ENCODE results near the gene ULK3.

ULK3 gene

DNA sequence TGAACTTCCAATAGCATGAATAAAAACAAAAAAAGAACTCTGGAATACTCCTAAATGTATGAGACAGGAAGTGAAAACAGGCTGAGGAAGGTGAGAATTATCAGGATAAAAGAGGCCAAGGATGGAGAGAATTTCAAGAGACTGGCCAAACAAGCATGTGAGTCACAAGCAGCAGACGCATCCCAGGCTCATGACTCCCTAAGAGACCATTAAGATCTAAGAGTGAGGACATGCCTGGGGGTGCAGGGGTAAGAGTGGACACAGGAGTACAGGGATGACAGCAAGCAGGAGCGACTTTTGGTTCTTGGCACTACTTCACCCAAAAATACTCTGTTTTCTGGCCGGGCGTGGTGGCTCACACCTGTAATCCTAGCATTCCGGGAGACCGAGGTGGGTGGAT, 23.1 kb upstream of the ULK3 start:
- no peak for DNase-seq

DNA sequence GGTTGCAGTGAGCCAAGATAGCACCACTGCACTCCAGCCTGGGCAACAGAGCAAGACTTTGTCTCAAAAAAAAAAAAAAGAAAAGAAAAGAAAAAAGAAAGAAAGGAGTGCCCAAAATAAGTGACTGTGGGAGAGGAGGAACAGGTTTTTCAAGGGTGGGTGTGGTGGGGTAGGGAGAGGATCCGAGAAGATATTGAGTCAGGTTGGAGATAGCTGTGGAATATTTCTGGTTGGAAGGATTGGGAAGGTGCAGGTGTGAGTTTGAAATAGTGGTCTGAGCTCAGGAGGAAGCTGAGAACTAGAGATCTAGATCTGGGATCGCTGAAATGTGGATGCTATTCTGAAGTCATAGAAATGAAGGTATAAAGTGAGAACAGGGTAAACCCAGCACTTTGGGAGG, 22.4 kb upstream of the ULK3 start:
- DNase-seq = no peak

DNA sequence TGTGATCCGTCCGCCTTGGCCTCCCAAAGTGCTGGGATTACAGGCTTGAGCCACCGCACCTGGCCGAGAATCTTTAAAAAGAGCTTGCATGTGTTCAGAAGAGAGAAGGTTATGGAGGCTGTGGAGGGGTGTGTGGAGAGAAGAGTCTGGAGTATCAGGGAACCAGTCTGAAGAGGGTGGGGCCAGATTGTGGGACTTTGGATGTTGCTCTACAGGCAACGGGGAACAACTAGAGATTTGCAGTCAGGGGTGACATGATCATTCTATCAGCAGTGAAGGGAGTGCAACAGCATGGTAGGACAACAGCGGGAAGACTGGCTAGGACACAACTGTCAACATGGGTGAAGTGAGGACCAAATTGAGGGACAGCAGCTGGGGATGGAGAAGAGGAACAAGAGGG, 21.3 kb upstream of the ULK3 start:
- DNase-seq = no peak

DNA sequence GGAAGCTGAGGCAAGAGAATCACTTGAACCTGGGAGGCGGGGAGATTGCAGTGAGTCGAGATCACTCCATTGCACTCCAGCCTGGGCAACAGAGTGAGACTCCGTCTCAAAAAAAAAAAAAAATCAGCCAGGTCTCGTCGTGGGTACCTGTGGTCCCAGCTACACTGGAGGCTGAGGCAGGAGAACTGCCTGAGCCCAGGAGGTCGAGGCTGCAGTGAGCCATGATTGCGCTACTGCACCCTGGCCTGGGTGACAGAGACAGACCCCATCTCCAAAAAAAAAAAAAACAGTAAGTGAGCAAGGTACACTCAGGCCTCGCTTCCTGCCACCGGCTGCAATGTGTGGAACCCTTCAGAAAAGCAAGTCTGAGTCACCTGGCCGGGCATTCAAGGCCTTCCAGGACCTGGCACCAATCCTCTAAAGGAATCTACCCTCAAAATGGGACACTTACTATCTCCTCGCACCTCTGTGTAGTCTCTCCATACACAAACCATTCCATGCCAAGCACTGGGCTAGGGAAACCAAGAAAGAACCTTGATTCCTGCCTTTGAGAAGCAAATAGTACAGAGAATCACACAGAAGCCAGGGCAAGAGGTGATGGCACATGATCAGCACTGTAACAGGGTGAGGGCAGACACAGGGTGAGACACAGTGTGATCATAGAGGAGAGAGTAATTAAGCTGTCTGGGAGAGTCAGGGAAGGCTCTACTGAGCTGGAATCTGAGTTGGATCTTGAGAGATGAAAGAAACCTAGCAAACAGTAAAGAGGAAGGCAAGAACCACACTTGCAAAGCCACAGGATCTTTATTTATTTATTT, 20.5 kb upstream of the ULK3 start:
- DNase-seq = no peak

DNA sequence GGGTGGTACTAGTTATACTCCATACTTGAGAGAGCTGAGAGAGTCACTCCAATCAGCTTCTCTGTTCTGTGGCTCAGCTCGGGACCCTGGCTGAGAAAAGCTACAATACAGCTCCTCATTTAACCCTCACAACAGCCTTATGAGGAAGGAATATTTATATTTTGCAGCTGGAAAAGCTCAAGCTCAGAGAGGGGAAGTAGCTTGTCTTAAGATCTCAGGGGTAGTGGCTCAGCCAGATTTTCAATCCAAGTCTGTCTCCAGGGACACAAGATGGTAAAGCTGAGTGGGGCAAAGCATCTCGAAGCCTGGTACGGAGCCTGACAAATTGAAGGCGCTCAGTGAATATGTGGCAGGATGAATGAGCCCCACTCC, 15.4 kb upstream of the ULK3 start:
- no peak for DNase-seq

DNA sequence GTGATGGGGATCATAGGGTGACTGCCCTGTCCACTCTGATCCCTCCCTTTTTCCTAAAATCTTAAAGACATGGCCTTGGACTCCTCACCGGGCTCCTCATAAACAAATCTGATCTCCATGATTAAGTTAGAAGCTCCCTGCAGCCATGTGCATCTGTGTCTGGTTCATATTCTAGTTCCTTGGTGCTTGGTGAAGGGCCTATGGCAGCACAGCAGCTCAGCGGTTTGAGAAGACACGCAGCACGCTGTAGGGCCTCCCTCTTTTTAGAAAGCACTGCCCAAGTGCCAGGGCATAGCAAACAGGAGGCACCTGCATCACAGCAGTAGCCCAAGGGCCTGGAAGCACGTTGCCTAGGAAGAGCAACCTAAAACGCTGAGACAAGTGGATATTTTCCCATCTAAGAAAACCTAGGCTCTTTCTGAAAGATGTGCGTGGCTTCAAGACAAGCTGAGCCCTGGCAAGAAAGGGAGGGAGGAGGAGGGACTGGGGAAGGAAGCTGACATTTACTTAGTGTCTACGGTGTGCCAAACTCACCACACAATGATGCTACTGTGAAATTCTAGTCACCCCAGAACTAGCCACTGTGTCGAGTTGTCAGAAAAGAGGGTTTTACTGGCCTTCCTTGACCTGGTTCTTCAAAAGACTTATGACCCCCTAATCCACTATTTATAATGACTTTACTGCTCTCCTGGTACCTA, 14.9 kb upstream of the ULK3 start:
- no peak for DNase-seq

DNA sequence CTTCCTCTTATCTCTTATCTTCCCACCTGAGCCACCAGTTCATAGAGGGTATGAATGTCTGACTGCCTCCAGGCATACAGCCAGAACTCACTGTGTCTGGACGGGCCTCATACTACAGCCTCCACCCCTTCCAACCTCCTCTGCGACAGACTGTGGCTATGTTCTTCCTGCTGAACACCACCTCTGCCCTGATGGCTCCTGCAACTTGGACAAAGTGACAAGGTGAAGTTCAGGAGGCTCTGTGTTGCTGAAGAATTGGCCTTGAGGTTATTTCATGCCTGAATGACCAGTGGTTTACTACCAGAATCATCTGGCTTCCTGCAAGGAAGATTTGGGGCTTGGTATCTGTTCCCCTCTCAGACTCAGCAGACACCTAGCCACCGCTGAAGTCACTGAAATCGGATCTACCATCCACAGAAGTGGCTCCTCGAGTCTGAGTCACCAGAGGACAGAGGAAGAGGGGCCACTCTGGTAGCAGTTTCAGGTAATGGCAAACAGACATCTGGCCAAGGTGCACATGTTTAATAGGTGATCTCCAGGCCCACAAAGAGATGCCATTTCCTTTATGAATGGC, 14.2 kb upstream of the ULK3 start:
- no peak for DNase-seq

DNA sequence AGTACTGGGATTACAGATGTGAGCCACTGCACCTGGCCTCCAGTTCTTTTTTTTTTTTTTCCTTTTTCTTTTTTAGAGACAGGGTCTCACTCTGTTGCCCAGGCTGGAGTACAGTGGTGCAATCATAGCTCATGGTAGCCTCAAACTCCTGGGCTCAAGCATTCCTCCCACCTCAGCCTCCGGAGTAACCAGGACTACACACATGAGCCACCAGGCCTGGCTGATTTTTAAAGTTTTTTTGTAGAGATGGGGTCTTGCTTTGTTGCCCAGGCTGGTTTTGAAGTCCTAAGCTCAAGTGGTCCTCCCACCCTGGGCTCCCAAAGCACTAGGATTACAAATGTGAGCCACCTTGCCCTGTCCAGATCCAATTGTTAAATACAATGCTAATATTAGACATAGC, 13.6 kb upstream of the ULK3 start:
- DNase-seq = no peak

DNA sequence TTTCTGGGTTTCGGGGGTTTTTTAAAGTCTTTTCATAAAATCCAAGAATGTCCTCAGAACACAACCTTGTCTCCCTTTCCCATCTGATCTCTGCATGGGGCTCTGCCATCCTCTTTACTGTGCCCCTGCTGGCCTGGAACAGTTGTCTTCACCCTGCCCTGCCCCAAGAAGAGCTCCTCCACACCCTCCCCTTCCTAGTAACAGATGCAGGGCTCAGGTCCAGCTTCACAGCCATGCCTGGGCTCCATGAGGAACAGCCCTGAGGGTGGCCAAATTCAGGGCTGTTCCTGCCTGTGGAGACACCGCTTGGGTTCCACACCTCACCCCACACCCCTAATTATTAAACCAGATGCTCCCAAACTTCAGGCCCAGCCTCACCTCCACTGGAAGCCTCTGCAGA, 12.9 kb upstream of the ULK3 start:
- no peak for DNase-seq

DNA sequence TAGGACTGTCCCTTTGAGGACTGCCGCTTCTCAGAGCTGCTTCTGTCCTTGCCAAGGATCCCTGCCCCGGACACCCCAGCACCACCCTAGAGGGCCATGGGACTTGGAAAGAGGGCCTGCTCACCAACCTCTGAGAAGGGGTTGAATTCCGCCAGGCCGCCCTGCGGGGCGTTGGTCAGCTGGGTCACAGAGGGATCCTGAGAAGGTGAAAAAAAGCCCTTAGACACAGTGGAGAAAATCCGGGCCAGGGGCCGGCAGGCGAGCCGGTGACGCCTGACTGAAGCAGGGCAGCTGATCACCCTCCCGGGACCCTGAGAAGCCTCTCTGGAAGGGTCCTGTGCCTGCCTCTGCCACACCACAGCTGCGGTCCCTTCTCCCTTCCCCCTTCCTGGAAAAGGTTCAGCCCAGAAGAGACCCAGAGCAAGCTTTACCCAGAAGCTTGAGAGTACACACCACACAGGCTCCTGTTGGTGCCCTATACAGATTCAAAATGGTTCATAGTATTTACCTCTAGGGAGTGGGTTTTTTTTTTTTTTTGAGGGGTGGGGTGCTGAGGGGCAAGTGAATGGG, 11.6 kb upstream of the ULK3 start:
- no peak for DNase-seq

DNA sequence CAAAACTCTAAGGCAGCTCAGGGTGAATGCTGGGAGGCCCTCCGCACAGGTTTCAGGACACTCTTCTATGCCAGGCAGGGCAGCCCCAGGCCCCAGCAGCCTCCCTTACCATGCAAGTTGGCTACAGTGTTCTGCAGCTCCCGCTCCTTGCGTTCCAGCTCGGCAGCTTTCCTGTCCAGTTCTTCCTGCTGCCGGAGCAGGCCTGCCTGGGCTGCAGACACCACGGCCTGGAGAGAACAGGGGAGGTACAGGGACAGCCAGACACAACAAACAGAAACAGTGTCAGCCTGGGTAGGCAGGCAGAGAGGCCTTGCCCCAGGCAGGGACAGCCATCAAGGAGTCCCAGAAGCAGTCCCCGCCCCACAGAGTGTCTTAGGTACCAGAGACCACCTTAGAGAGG, 9.0 kb upstream of the ULK3 start:
- no peak for DNase-seq

DNA sequence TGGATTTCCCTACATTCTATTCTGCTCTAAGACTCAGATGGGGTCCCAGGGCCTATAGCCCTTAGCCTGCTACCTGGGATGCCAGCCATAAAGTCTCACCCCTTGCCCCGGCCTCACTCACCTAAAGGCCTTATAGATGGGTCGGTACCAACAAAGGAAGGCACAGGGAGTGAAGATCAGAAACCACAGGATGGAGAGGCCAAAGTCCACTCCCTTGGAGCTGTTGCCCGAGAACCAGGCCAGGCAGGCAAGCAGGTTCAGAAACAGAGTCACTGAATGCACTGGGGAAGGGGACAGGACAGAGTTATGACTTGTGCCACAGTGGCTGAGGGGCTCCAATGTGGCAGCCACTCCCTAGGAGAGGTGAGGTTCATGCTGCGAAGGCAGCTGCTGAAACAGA, 7.4 kb upstream of the ULK3 start:
- no peak for DNase-seq

DNA sequence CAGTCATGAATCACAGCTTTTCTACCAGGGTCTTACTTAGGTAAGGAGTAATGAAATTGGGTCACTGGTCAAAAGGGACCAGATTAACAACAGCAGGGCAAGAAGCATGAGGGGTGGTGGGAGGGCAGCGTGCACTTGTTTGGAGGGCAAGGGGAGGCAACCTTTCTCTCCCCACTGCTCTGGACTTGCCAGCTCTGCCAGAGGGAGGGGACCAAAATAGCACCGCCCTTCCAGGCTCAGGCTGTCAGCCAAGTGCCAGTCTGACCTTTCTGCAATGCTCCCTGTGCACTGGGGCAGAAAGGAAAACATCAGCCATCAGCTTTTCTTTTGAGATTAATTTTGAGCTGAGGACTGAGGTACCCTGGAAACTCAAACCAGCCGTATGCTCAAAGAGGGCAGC, 4.5 kb upstream of the ULK3 start:
- DNase-seq = no peak

DNA sequence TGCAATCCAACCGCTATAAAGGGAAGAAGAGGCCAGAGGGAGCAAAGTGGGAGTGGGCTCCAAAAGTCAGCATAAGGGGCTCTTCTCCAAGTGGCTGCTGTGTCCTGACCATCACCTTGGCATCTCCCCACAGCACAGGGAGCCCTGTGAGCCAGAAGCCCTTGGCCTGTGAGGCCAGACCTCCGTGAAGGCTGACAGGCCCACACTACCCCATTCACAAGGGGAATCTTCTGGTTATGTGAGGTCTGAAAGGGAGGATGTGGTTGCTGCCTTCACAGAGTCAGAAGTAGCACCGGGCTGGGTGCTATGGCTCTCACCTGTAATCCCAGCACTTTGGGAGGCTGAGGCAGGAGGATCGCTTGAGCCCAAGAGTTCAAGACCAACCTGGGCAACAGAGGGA, 2.6 kb upstream of the ULK3 start:
- no peak for DNase-seq

DNA sequence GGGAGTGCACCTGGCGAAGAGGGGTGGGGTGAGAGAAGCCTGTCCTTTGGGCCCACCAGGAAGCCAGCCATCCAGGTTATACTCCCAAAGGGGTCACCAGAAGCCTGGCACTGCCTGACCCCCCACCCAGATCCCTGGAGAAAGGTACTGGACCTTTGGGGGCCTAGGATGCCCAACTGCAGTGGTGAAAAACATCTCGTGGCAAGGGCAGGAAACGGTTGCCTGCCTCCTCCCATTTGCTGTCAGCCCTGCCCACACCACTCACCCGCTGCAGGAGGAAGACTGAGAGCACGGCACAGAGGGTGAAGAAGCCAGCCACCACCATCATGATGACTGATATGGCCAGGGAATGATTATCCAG, 2.2 kb upstream of the ULK3 start:
- DNase-seq = peak; percentile 53

DNA sequence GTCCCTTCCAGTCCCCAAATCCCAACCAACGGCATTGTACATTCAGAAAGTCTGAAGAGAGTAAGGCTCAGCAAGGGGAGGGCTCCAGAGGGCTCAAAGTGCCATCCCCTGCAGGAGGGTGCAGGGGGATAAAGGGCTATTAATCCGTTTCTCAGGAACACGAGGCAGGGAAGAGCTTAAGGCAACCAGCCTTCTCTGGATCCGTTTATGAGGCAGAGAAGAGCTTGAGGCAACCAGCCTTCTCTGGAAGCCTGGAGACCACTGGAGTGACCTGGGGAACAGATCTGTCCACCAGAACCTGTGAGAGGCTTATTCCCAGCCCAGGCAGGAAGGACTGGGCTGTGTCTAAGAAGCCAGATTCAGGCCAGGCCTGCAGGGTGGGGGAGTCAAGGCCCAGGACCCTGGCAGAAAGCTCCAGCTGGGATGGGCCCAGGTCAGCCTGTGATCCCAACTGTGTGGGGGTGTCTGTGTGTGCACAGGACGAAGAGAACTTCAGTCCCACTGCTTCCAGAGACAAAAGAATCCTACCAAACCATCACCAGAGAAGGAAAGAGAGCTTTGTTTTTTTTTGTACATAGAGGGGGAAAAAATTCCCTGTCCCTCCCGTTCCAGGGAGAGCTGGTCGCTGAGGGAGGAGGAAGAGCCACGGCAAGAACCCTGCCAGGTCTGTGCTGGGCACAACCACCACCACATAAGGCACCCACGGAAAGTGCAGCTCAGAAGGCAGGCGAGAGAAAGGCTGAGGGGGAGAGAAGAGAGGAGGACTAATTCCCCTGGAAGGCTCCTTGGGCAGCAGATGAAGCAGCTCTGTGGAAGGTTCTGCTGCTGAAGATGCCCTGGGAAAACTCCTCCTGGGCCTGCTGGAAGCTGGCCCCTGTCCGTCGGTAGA, 1.6 kb upstream of the ULK3 start:
- no peak for DNase-seq

DNA sequence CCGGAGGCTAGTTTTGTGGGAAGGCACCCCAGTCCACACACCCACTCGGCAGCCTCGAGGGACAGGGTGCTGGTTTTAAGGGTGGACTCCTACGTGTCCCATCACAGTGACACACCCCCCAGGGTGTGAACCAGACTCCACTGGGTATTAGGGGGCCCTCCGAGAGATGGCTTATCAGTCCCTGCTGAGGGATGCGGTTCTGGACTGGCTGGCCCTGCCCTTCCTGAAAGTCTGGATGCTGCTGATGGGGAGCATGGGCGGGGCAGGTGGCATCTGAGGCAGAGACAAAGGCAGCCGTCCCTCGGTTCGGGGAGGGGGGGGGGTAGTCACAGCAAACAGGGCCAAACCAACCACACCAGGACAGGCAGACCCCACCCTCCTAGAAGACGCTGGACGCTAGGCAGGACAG, 939 bp upstream of the ULK3 start:
- no peak for DNase-seq

DNA sequence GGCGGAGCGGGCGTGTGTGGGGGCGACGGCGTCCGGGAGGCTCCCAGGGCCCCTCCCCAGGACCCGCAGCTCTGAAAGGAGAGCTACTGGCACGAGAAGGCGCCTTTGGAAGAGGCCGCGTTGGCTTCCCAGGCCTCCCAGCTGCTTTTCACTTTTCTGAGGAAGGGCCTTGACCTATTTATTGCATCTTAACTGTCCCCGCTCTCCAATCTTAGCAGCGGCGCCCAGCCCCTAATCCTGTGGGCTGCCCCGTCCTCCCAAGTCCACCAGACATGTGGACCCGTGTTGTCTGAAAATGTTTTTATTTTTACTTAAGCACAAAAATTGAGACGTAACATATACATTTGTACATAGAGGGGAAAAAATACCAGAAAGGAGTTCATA, 481 bp upstream of the ULK3 start:
- no peak for DNase-seq

DNA sequence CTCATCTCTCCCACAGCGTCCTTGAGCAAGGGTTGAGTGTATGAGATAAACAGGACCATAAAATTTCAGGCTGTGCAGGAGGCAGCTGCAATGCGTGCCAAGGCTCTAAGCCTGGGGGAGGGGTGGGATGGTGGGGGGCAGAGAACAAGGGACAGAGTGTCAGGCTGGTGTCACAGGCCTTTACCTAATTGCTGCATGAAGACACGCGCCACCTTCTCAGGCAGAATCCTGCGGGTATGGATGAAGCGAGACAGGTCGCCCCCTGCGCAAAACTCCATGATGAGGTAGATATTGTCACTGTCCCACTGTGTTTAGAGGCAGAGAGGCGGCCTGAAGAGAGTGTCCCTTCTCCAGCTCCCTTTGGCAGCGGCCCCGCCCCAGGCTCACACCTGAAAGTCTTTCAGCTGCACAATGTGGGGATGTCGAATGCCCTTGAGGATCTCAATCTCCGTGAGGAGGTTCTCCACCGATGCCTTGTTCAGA, 1.0 kb downstream of the ULK3 start:
- no peak for DNase-seq

DNA sequence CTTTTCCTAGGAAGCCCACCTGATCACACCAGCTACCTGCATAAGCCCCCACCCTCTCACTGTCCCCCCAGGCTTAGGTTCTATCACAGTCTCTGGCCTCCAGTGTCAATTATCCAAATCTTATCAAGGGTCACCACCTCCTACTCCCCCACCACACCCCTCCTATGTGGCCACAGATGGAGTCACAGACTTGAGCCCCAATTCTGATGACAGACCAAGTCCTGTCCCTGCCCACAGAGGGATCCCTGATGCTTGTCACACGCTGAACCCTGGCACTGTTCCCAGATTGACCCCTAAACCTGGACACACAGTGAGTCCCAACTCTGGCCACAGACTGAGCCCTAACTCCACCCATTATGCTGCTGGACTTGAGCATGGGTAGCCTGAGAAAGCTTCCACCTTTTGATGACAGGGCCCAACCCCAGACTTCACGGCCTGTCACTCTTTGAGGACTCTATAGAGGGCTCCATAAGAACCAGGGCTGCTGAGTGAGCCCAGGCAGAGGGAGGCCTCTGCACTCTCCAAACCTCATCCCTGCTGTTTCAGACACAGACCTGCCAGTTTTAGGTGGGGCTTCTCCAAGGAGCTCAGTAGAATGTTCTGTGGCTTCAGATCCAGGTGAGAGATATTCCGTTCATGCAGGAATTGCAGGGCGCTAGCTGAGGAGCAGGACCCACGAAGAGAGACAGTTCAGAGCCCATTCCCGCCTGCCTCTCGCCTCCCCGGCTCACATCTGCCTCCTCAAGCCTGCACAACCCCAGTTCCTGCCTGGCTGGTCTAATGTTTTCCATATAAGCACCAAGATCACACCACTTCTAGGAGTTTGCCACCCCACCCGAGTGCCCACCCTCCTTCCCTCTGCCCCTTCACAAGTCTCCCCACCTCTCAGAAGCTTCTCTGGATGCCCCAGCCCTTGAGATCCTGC, 1.8 kb downstream of the ULK3 start:
- DNase-seq = no peak

DNA sequence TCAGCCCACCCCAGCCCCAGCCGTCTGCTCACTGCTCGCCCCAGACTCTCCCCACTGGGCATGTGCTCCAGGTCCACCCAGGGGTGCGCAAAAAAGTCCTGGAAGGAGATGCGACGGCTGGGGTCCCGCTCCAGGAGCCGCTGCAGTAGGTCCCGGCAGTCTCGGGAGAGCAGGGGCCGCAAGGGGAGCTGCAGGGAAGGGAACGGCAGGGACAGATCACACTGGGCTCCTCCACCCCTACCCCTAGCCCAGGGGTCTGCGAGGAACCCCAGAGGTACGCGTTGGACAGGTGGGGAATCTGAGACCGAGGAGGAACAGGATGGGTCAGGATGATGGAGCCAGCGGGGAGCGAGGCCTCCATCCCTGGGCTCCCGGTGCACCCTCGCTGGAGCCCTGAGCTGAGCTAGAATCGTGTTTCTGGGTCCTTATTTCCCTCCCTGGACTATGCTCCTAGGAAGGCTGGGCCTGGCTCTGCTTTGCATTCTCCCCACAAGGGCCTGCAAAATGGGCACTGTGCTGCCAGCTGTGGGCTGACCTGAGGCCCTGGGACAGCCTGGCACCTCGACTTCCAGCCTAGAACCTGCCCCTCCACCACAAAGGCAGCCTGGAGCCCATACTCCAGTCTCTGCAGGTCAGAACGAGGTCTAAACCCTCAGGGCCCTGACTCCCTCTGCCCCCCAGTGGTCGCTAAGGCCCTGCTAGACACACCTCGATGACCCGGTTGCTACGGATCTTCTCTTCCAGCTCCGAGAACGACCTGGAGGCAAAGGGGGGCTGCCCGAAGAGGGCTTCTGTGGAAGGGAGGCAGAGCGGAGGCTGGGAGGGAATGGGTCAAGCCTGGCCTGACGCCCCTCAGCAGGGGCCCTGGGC, 3.2 kb downstream of the ULK3 start:
- no peak for DNase-seq

Data from activated CD8-positive, alpha-beta memory T cell treated with anti-CD3 and anti-CD28 coated beads, Interleukin-2, amount 50 U/mL, for 4 hours (primary cell).